Right lobe of liver (tissue), 4 donors: ENCODE data around the gene RNF11.

Experiments used
- POLR2A ChIP-seq: fragments of 450-650 bp; IDR thresholded peaks from one replicate; pipeline ENCODE4 v1.6.1; 2017; ENCODE audit warnings: antibody characterized with exemption, mild to moderate bottlenecking
- TF ChIP-seq, protein P1 (sequence below), 4 donors: fragments of 200-600 bp in 3 of 4; fragments of 450-650 bp in 1 of 4; IDR thresholded peaks; one replicate each; pipeline versions ENCODE4 v1.5.1 to v1.8.0; 2016 to 2022; ENCODE audit warnings: antibody characterized with exemption in 4 of 4, mild to moderate bottlenecking in 2 of 4
- donor health status: DM: no; HTN: no; CAD: no.
- donor health status: DM: no; HTN: no; CAD: no.
- donor health status: DM: no; HTN: yes; CAD: no.

DNA sequence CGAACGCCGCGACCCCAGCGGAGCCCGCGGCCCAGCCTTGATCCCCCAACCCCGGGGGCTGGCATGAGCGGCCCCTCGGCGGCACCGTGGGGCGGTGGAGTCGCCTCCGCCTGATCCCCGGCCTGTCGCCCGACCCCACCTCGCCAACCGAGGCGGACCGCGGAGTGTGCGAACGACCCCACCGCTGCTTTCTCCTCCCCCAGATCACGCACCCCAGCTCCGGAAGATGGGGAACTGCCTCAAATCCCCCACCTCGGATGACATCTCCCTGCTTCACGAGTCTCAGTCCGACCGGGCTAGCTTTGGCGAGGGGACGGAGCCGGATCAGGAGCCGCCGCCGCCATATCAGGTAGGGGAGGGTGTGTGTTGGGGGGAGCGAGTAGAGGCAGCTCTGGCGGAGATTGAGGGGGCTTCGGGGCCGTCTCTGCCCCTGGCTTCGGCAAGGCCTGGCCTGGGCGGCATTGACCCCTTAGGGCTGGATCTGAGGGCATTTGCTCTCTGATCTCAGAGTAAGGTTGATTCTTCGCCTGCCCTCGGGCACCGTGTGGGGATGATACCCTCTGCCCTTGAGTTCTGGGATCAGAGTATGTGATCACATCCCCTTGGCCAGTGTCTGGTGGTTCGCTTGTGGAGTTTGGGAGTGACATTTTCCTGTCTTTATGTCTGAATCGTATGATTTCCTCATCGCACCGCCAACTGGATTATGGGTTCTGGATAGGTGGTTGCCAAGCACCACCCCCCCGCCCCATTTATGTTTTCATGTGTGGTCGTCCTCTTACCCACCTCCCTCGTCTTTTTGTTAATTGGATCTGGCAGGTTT is 668 bp downstream of the RNF11 start:
- peak; percentile 15 for TF ChIP-seq POLR2A
- TF ChIP-seq, protein P1, sequence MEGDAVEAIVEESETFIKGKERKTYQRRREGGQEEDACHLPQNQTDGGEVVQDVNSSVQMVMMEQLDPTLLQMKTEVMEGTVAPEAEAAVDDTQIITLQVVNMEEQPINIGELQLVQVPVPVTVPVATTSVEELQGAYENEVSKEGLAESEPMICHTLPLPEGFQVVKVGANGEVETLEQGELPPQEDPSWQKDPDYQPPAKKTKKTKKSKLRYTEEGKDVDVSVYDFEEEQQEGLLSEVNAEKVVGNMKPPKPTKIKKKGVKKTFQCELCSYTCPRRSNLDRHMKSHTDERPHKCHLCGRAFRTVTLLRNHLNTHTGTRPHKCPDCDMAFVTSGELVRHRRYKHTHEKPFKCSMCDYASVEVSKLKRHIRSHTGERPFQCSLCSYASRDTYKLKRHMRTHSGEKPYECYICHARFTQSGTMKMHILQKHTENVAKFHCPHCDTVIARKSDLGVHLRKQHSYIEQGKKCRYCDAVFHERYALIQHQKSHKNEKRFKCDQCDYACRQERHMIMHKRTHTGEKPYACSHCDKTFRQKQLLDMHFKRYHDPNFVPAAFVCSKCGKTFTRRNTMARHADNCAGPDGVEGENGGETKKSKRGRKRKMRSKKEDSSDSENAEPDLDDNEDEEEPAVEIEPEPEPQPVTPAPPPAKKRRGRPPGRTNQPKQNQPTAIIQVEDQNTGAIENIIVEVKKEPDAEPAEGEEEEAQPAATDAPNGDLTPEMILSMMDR (IDR thresholded peaks at IDR 0.05): no peak
